ENCODE results near the gene ZNF35. TPM values are rescaled to one million over a fixed set of nuclear protein-coding genes. Genes with fewer than 3 reads are reported as not detected.
"Not testable (repeated sequence)": the region's sequence is repeated elsewhere in the genome, so short reads cannot be mapped to it uniquely, and the experiment has no call there.

Gene ZNF35
- total RNA-seq, 1 donor from 2014 or later = 14.5 TPM

DNA sequence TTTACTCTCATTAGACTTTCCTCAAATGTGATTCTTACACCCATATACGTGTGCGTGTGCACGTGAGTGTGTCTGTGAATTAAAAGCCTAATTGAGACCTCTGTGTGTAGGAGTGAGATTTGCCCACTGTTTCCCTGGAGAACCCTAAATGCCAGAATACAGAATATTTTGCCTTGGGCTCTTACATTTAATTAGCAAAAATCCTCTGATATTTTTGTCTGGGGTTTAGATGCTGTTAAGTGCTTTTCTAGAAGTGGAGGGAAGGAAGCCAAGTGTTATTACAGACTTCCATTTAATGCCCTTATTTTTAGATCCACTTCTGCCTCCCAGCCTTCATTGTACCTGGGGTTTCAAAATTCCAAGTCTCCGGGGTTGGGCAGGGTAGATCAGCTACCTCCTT, 17.8 kb downstream of the ZNF35 start:
- Histone ChIP-seq H3K36me3 (ENCODE audit: insufficient read depth, low read length) (peaks cover 1% of the 10 kb centered on the region), H3K27me3 (ENCODE audit: insufficient read depth, low read length) (no peaks in the 10 kb centered on the region)
- H3K27me3 Mint-ChIP-seq (ENCODE audit: low read depth, unreplicated experiment) = no peaks in the 10 kb centered on the region

GRCh38 chr3:44669760-44670159, 21.2 kb downstream of the ZNF35 start:
- H4K20me1 ChIP-seq (ENCODE audit: insufficient read depth, low read length) = no peaks in the 10 kb centered on the region
- H3K4me1 ChIP-seq (ENCODE audit: insufficient read depth, low read length) = no peaks in the 10 kb centered on the region
- Mint-ChIP-seq H3K4me3 (ENCODE audit: unreplicated experiment) (no peak overlapping the region), H3K9me3 (ENCODE audit: unreplicated experiment) (peaks cover 10% of the 10 kb centered on the region), H3K36me3 (ENCODE audit: low read depth, unreplicated experiment) (peaks cover 12% of the 10 kb centered on the region), H3K4me1 (ENCODE audit: low read depth, unreplicated experiment) (no peaks in the 10 kb centered on the region), H3K27ac (ENCODE audit: unreplicated experiment) (no peak overlapping the region), H3K27me3 (ENCODE audit: low read depth, unreplicated experiment) (no peaks in the 10 kb centered on the region)
- H3K9me3 ChIP-seq (ENCODE audit: insufficient read depth, low read depth, low read length) = no peaks in the 10 kb centered on the region
- DNase-seq (ENCODE audit: low read depth) = no peak
- H3K9ac ChIP-seq (ENCODE audit: low read length) = no peak overlapping the region
- H3K4me2 ChIP-seq (ENCODE audit: low read length) = no peak overlapping the region
- H3K36me3 ChIP-seq (ENCODE audit: insufficient read depth, low read length) = no peaks in the 10 kb centered on the region
- no peak overlapping the region for H3K4me3 ChIP-seq (ENCODE audit: insufficient read depth, low read depth, low read length)
- no peaks in the 10 kb centered on the region for H3K27me3 ChIP-seq (ENCODE audit: insufficient read depth, low read length)
- TF ChIP-seq EZH2 (IDR thresholded peaks at IDR 0.05; ENCODE audit: insufficient read depth, low read length) (no peak), CTCF (IDR thresholded peaks at IDR 0.05; ENCODE audit: insufficient read depth, low read depth, low read length) (no peak)
- no peaks in the 10 kb centered on the region for H3K79me2 ChIP-seq (ENCODE audit: insufficient read depth, low read length)
- H3K27ac ChIP-seq (ENCODE audit: low read depth, low read length) = no peak overlapping the region
- no peak overlapping the region for H2AFZ ChIP-seq (ENCODE audit: low read depth, low read length)
- FAIRE-seq = no peak

More for the DNA sequence above, 17.8 kb downstream of the ZNF35 start:
- DNase-seq (ENCODE audit: low read depth) = no peak
- H2AFZ ChIP-seq (ENCODE audit: low read depth, low read length) = no peak overlapping the region
- no peak overlapping the region for H3K4me3 Mint-ChIP-seq (ENCODE audit: unreplicated experiment)
- H3K36me3 Mint-ChIP-seq (ENCODE audit: low read depth, unreplicated experiment) = peaks cover 17% of the 10 kb centered on the region
- H3K9me3 Mint-ChIP-seq (ENCODE audit: unreplicated experiment) = peaks cover 9% of the 10 kb centered on the region
- H3K4me3 ChIP-seq (ENCODE audit: insufficient read depth, low read depth, low read length) = no peak overlapping the region
- H3K4me2 ChIP-seq (ENCODE audit: low read length) = no peak overlapping the region
- H4K20me1 ChIP-seq (ENCODE audit: insufficient read depth, low read length) = no peaks in the 10 kb centered on the region
- H3K4me1 ChIP-seq (ENCODE audit: insufficient read depth, low read length) = no peaks in the 10 kb centered on the region
- H3K9me3 ChIP-seq (ENCODE audit: insufficient read depth, low read depth, low read length) = peaks cover 6% of the 10 kb centered on the region
- no peak for FAIRE-seq
- H3K4me1 Mint-ChIP-seq (ENCODE audit: low read depth, unreplicated experiment) = no peaks in the 10 kb centered on the region
- H3K9ac ChIP-seq (ENCODE audit: low read length) = no peak overlapping the region
- no peak overlapping the region for H3K27ac Mint-ChIP-seq (ENCODE audit: unreplicated experiment)
- no peak overlapping the region for H3K27ac ChIP-seq (ENCODE audit: low read depth, low read length)
- no peaks in the 10 kb centered on the region for H3K79me2 ChIP-seq (ENCODE audit: insufficient read depth, low read length)
- TF ChIP-seq CTCF (IDR thresholded peaks at IDR 0.05; ENCODE audit: insufficient read depth, low read depth, low read length) (no peak), EZH2 (IDR thresholded peaks at IDR 0.05; ENCODE audit: insufficient read depth, low read length) (no peak)

DNA sequence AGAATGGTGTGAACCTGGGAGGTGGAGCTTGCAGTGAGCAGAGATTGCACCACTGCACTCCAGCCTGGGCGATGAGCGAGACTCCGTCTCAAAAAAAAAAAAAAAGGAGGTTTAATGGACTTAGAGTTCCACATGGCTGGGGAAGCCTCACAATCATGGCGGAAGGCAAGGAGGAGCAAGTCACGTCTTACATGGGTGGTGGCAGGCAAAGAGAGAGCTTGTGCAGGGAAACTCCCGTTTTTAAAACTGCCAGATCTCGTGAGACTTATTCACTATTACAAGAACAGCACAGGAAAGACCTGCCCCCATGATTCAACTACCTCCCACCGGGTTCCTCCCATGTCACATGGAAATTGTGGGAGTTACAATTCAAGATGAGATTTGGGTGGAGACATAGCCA, 24.9 kb downstream of the ZNF35 start:
- H3K9me3 ChIP-seq (ENCODE audit: insufficient read depth, low read depth, low read length); H3K27me3 Mint-ChIP-seq (ENCODE audit: low read depth, unreplicated experiment); H3K4me3 ChIP-seq (ENCODE audit: insufficient read depth, low read depth, low read length); H3K36me3 ChIP-seq (ENCODE audit: insufficient read depth, low read length); H3K27ac ChIP-seq (ENCODE audit: low read depth, low read length); DNase-seq (ENCODE audit: low read depth); H2AFZ ChIP-seq (ENCODE audit: low read depth, low read length); H3K27ac Mint-ChIP-seq (ENCODE audit: unreplicated experiment); H4K20me1 ChIP-seq (ENCODE audit: insufficient read depth, low read length); H3K27me3 ChIP-seq (ENCODE audit: insufficient read depth, low read length); H3K79me2 ChIP-seq (ENCODE audit: insufficient read depth, low read length); H3K9me3 Mint-ChIP-seq (ENCODE audit: unreplicated experiment); H3K4me1 ChIP-seq (ENCODE audit: insufficient read depth, low read length); FAIRE-seq; H3K4me3 Mint-ChIP-seq (ENCODE audit: unreplicated experiment); H3K4me1 Mint-ChIP-seq (ENCODE audit: low read depth, unreplicated experiment); H3K9ac ChIP-seq (ENCODE audit: low read length); H3K4me2 ChIP-seq (ENCODE audit: low read length): not testable (repeated sequence)
- H3K36me3 Mint-ChIP-seq (ENCODE audit: low read depth, unreplicated experiment) = peaks cover 14% of the 10 kb centered on the region
